H1 (cell line): Measurements from ENCODE around the gene COBLL1. TPM values are rescaled to one million over a fixed set of nuclear protein-coding genes. Genes with fewer than 3 reads are reported as not detected.

Source experiments
- ASH2L ChIP-seq: fragments of 200-600, 300-600 bp; sonication (generic); IDR thresholded peaks from one replicate; pipeline ENCODE4 v1.7.1; 2017; ENCODE audit warnings: low read length
- ATF2 ChIP-seq: IDR thresholded peaks from 2 replicates; pipeline ENCODE4 v1.6.1; 2012; ENCODE audit warnings: low read length, inconsistent platforms
- BCL11A ChIP-seq, 2 experiments: IDR thresholded peaks; one replicate each; pipeline ENCODE4 v1.6.1; 2011; ENCODE audit warnings: low read depth in 2 of 2, low read length in 2 of 2, mild to moderate bottlenecking in 2 of 2
- BRCA1 ChIP-seq: IDR thresholded peaks from 2 replicates; pipeline ENCODE4 v1.6.1; 2012; ENCODE audit warnings: low read depth, low read length, improper control_type of control experiment
- CBX5 ChIP-seq: fragments of 300-800, 300-1000 bp; sonication (generic); IDR thresholded peaks from 2 replicates; pipeline ENCODE4 v1.7.1; 2016; ENCODE audit warnings: antibody characterized with exemption, low read length, low read depth
- CHD2 ChIP-seq: IDR thresholded peaks from 2 replicates; pipeline ENCODE4 v1.6.1; 2012; ENCODE audit warnings: low read length, improper control_type of control experiment
- E2F6 ChIP-seq: IDR thresholded peaks from 2 replicates; pipeline ENCODE4 v1.6.1; 2012; ENCODE audit warnings: inconsistent platforms
- EGR1 ChIP-seq: IDR thresholded peaks from 2 replicates; pipeline ENCODE4 v1.6.1; 2011; ENCODE audit warnings: low read depth, low read length, borderline replicate concordance
- HDAC2 ChIP-seq, 2 experiments: fragments of 300-600 bp in 1 of 2; sonication (generic) in 1 of 2; IDR thresholded peaks; 2 replicates each; pipeline ENCODE4 v1.6.1; 2011 to 2012; ENCODE audit warnings: low read depth in 2 of 2, low read length in 2 of 2, mild to moderate bottlenecking in 2 of 2, moderate library complexity in 2 of 2, borderline replicate concordance in 1 of 2, inconsistent platforms in 1 of 2
- NRF1 ChIP-seq: IDR thresholded peaks from 2 replicates; pipeline ENCODE4 v1.6.1; 2011; ENCODE audit warnings: mild to moderate bottlenecking, low read depth, low read length, improper control_type of control experiment
- POLR2AphosphoS5 ChIP-seq: IDR thresholded peaks from 2 replicates; pipeline ENCODE4 v1.6.1; 2011; ENCODE audit warnings: low read depth, low read length
- RBBP5 ChIP-seq: IDR thresholded peaks from 2 replicates; pipeline ENCODE4 v1.7.1; 2012; ENCODE audit warnings: low read depth, mild to moderate bottlenecking, inconsistent platforms, low read length, moderate library complexity, borderline replicate concordance
- RNF2 ChIP-seq: fragments of 200-900, 300-1000 bp; sonication (generic); IDR thresholded peaks from 2 replicates; pipeline ENCODE4 v1.7.1; 2016; ENCODE audit warnings: borderline replicate concordance, low read depth, mild to moderate bottlenecking, antibody characterized with exemption, low read length; ENCODE audit not compliant: poor library complexity, severe bottlenecking; ENCODE audit errors: missing control alignments
- RXRA ChIP-seq: IDR thresholded peaks from 2 replicates; pipeline ENCODE4 v1.6.1; 2011; ENCODE audit warnings: low read depth, mild to moderate bottlenecking, low read length, moderate library complexity; ENCODE audit not compliant: insufficient read depth
- SIRT6 ChIP-seq: IDR thresholded peaks from one replicate; pipeline ENCODE4 v1.7.1; 2012; ENCODE audit warnings: low read length, inconsistent platforms
- SRF ChIP-seq: IDR thresholded peaks from 2 replicates; pipeline ENCODE4 v1.6.1; 2011; ENCODE audit warnings: mild to moderate bottlenecking, low read depth, low read length, moderate library complexity
- SUZ12 ChIP-seq: fragments of 200-600 bp; sonication (generic); IDR thresholded peaks from 2 replicates; pipeline ENCODE4 v1.6.1; 2012; ENCODE audit warnings: mild to moderate bottlenecking, inconsistent platforms, low read length, moderate library complexity, mixed read lengths
- TAF1 ChIP-seq: IDR thresholded peaks from 2 replicates; pipeline ENCODE4 v1.6.1; 2011; ENCODE audit warnings: mild to moderate bottlenecking, low read depth, low read length
- TAF7 ChIP-seq: optimal IDR thresholded peaks from 2 replicates; pipeline ENCODE3; 2011; ENCODE audit warnings: low read depth, mild to moderate bottlenecking, inconsistent platforms, low read length, moderate library complexity, borderline replicate concordance
- TBP ChIP-seq: IDR thresholded peaks from 2 replicates; pipeline ENCODE4 v1.6.1; 2011; ENCODE audit warnings: low read depth, low read length, improper control_type of control experiment
- TCF12 ChIP-seq: IDR thresholded peaks from 2 replicates; pipeline ENCODE4 v1.6.1; 2011; ENCODE audit warnings: low read depth, mild to moderate bottlenecking, low read length
- USF2 ChIP-seq: IDR thresholded peaks from 2 replicates; pipeline ENCODE4 v1.6.1; 2011; ENCODE audit warnings: low read length, improper control_type of control experiment
- ZNF274 ChIP-seq: IDR thresholded peaks from 2 replicates; pipeline ENCODE4 v1.7.0; 2012; ENCODE audit warnings: low read length, borderline replicate concordance; ENCODE audit errors: extremely low read depth
- polyA plus RNA-seq, 7 experiments: library from polyadenylated mRNA; depleted of rRNA in 3 of 7; stranded (reverse) in 5 of 7; unstranded in 2 of 7; fragments of >200 nt in 5 of 7; fragments of 200-250 nt in 2 of 7; gene quantifications; 1 replicate in 5 of 7; 2 replicates in 1 of 7; 4 replicates in 1 of 7; pipeline versions ENCODE4 v1.2.1 to v1.2.3, GENCODE V29; 2011 to 2013; ENCODE audit warnings: missing spikeins in 2 of 7, mixed read lengths in 2 of 7
- total RNA-seq: library from RNA; stranded (reverse); fragmentation: NEBNext Ultra II Directional; extraction: Animal tissue kit (Norgen Biotek cat#: 25700); gene quantifications from 2 replicates; pipeline ENCODE4 v1.2.1, GENCODE V29; 2021

The COBLL1 gene
- total and polyA plus RNA-seq, 2 of the 8 experiments (the other 6 are each of a cell fraction or from before 2014, with no cell fraction given): 2.2 to 6.2 TPM

- no peak for TF ChIP-seq TAF7
- TF ChIP-seq BCL11A (IDR thresholded peaks at IDR 0.05; ENCODE audit: low read depth in 2 of 2, low read length in 2 of 2): no peak
- TF ChIP-seq CHD2: no peak
- no peak for TF ChIP-seq EGR1
- no peak for TF ChIP-seq RBBP5
- no peak for TF ChIP-seq SUZ12
- TF ChIP-seq POLR2AphosphoS5: no peak
- no peak for TF ChIP-seq TAF1
- no peak for TF ChIP-seq SIRT6
- no peak for TF ChIP-seq SRF
- no peak for TF ChIP-seq TBP
- TF ChIP-seq NRF1: no peak
- TF ChIP-seq RXRA: no peak
- TF ChIP-seq USF2: no peak
- TF ChIP-seq RNF2: no peak
- TF ChIP-seq HDAC2 (IDR thresholded peaks at IDR 0.05; ENCODE audit: borderline replicate concordance in 1 of 2, low read depth in 2 of 2, low read length in 2 of 2): no peak; a peak in 1 of 4 replicates
- TF ChIP-seq ASH2L: no peak
- TF ChIP-seq E2F6: peak; percentile 77
- no peak for TF ChIP-seq CBX5
- TF ChIP-seq ATF2: no peak
- TF ChIP-seq BRCA1: no peak
- TF ChIP-seq TCF12: no peak
- TF ChIP-seq ZNF274: no peak
Measured at GRCh38 chr2:164737612-164738081, 104.0 kb downstream of the COBLL1 start (continued).
